CD14-positive monocyte (primary cell): ENCODE data around the gene AMMECR1L. TPM values are rescaled to one million over a fixed set of nuclear protein-coding genes. Genes with fewer than 3 reads are reported as not detected.

ENCODE experiments used
- DNase-seq, 3 donors: peaks; one replicate each; pipeline ENCODE4 v3.0.0-alpha.2; 2011 to 2022
- H2AFZ ChIP-seq: 2 replicates; pipeline ENCODE4 v1.6.0; 2012; ENCODE audit warnings: mild to moderate bottlenecking, low read depth, low read length, inconsistent platforms; ENCODE audit not compliant: insufficient read depth, poor library complexity, severe bottlenecking
- H3K27ac ChIP-seq, 2 donors: 1 replicate in 1 of 2; 2 replicates in 1 of 2; pipeline ENCODE4 v1.5.1; 2012 to 2013; ENCODE audit warnings: low read length in 2 of 2, control low read depth in 1 of 2, inconsistent platforms in 1 of 2, low read depth in 1 of 2, mild to moderate bottlenecking in 1 of 2
- H3K27me3 ChIP-seq, 2 donors: one replicate each; pipeline versions ENCODE4 v1.6.0 to v1.6.1; 2011 to 2013; ENCODE audit warnings: low read length in 2 of 2; ENCODE audit not compliant: control insufficient read depth in 2 of 2, insufficient read depth in 2 of 2
- H3K36me3 ChIP-seq, 2 donors: replicated peaks in 1 of 2; 1 replicate in 1 of 2; 2 replicates in 1 of 2; pipeline versions ENCODE4 v1.5.1 to v1.6.1; 2012 to 2013; ENCODE audit warnings: low read length in 2 of 2, control low read depth in 1 of 2, inconsistent platforms in 1 of 2, mild to moderate bottlenecking in 1 of 2; ENCODE audit not compliant: insufficient read depth in 2 of 2, control insufficient read depth in 1 of 2
- H3K4me1 ChIP-seq, 2 donors: 1 replicate in 1 of 2; 2 replicates in 1 of 2; pipeline versions ENCODE4 v1.5.1 to v1.6.1; 2012 to 2013; ENCODE audit warnings: low read length in 2 of 2, control low read depth in 1 of 2, inconsistent platforms in 1 of 2, mild to moderate bottlenecking in 1 of 2, moderate library complexity in 1 of 2; ENCODE audit not compliant: insufficient read depth in 2 of 2, control insufficient read depth in 1 of 2
- H3K4me2 ChIP-seq: replicated peaks from 2 replicates; pipeline ENCODE3; 2012; ENCODE audit warnings: low read length, moderate library complexity, mild to moderate bottlenecking; ENCODE audit not compliant: poor library complexity, severe bottlenecking; ENCODE audit errors: extremely low read depth
- H3K4me3 ChIP-seq, 3 experiments: fragments of 200-600 bp in 1 of 3; sonication (generic) in 1 of 3; replicated peaks in 1 of 3; 1 replicate in 2 of 3; 2 replicates in 1 of 3; pipeline ENCODE4 v1.5.1; 2011 to 2013; ENCODE audit warnings: low read length in 3 of 3, mild to moderate bottlenecking in 3 of 3, control low read depth in 2 of 3, low read depth in 2 of 3, inconsistent platforms in 1 of 3, moderate library complexity in 1 of 3
- H3K79me2 ChIP-seq: 2 replicates; pipeline ENCODE4 v1.6.0; 2012; ENCODE audit warnings: mild to moderate bottlenecking, control low read depth, inconsistent platforms, low read length, moderate library complexity; ENCODE audit not compliant: insufficient read depth
- H3K9ac ChIP-seq: 2 replicates; pipeline ENCODE4 v1.6.0; 2017; ENCODE audit warnings: low read length, mild to moderate bottlenecking; ENCODE audit not compliant: insufficient read depth, poor library complexity, severe bottlenecking
- H3K9me3 ChIP-seq, 2 donors: replicated peaks in 1 of 2; 1 replicate in 1 of 2; 2 replicates in 1 of 2; pipeline versions ENCODE4 v1.5.1 to v1.6.1; 2012 to 2013; ENCODE audit warnings: low read length in 2 of 2, control low read depth in 1 of 2; ENCODE audit not compliant: control insufficient read depth in 1 of 2, insufficient read depth in 1 of 2
- H4K20me1 ChIP-seq: 2 replicates; pipeline ENCODE4 v1.6.0; 2012; ENCODE audit warnings: mild to moderate bottlenecking, low read length, control low read depth, moderate library complexity; ENCODE audit not compliant: insufficient read depth
- H3K27ac Mint-ChIP-seq, 7 donors: one replicate each; pipeline ENCODE4 v1.8.0; 2020; ENCODE audit warnings: mild to moderate bottlenecking in 7 of 7, mixed read lengths in 7 of 7, moderate library complexity in 6 of 7, inconsistent platforms in 2 of 7
- H3K27me3 Mint-ChIP-seq, 3 donors: one replicate each; pipeline ENCODE4 v1.8.0; 2021 to 2022; ENCODE audit warnings: low read depth in 3 of 3, mild to moderate bottlenecking in 3 of 3, mixed read lengths in 3 of 3, moderate library complexity in 3 of 3, inconsistent platforms in 1 of 3
- H3K36me3 Mint-ChIP-seq, 2 donors: one replicate each; pipeline ENCODE4 v1.8.0; 2020; ENCODE audit warnings: mixed read lengths in 2 of 2, inconsistent platforms in 1 of 2, mild to moderate bottlenecking in 1 of 2
- H3K4me1 Mint-ChIP-seq: one replicate; pipeline ENCODE4 v1.8.0; 2020; ENCODE audit warnings: mild to moderate bottlenecking, mixed read lengths
- H3K4me3 Mint-ChIP-seq, 2 donors: one replicate each; pipeline ENCODE4 v1.8.0; 2020; ENCODE audit warnings: mild to moderate bottlenecking in 2 of 2, mixed read lengths in 2 of 2, moderate library complexity in 1 of 2
- H3K9me3 Mint-ChIP-seq, 7 donors: one replicate each; pipeline ENCODE4 v1.8.0; 2020 to 2022; ENCODE audit warnings: mixed read lengths in 7 of 7, mild to moderate bottlenecking in 6 of 7, moderate library complexity in 6 of 7, inconsistent platforms in 2 of 7
- CTCF ChIP-seq: fragments of 200-600 bp; IDR thresholded peaks from one replicate; pipeline ENCODE4 v1.8.0; 2022; ENCODE audit warnings: antibody characterized with exemption, mild to moderate bottlenecking
- WGBS: methylation state at CpG from one replicate; pipeline ENCODE4 v1.1.5; 2013; ENCODE audit warnings: missing lambda C conversion rate; ENCODE audit not compliant: insufficient coverage; 5-methylcytosine and 5-hydroxymethylcytosine counted together
- intact Hi-C, 2 donors: fragments of 100-400 bp; cut with micrococcal nuclease; formaldehyde crosslinking; loops; one replicate each; pipeline versions ENCODE4 v1.15.0 to v1.15.1; 2023
- polyA plus RNA-seq, 3 donors: library from polyadenylated mRNA; depleted of rRNA in 1 of 3; unstranded in 2 of 3; stranded (reverse) in 1 of 3; fragments of 300-500 nt in 2 of 3; fragments of >200 nt in 1 of 3; fragmentation: Illumina TruSeq in 2 of 3; gene quantifications; 1 replicate in 2 of 3; 2 replicates in 1 of 3; pipeline ENCODE4 v1.2.3, GENCODE V29; 2012 to 2021

The AMMECR1L gene
- polyA plus RNA-seq, 3 donors: 2.5 to 9.8 (median 3.1) TPM

GRCh38 chr2:127897531-127898211 lies 11.9 kb upstream of the AMMECR1L start:
- Histone ChIP-seq H3K9me3 (no peaks in the 10 kb centered on the region), H3K27me3 (no peaks in the 10 kb centered on the region), H3K79me2 (no peaks in the 10 kb centered on the region), H3K4me2 (peak overlapping the region; percentile 35), H2AFZ (peak overlapping the region; percentile 41), H3K4me3 (peak overlapping the region in 1 of 3 experiments; percentile 11), H3K9ac (no peak overlapping the region), H3K4me1 (peaks cover 25 to 34% of the 10 kb centered on the region in 2 donors), H4K20me1 (no peaks in the 10 kb centered on the region), H3K27ac (peak overlapping the region in 1 of 2 donors; percentile 30), H3K36me3 (no peaks in the 10 kb centered on the region)
- Mint-ChIP-seq H3K27me3 (peaks cover 0 to 3% (median 0%) of the 10 kb centered on the region in 3 donors), H3K4me1 (peaks cover 37% of the 10 kb centered on the region), H3K4me3 (no peak overlapping the region), H3K27ac (peak overlapping the region; percentile 30 to 85 (median 77)), H3K36me3 (no peaks in the 10 kb centered on the region), H3K9me3 (no peaks in the 10 kb centered on the region)
- WGBS: no CpG with 5 or more reads among the region's 1 CpG
- no peak for DNase-seq
- no peak for TF ChIP-seq CTCF
- intact Hi-C loops: loop anchor here in 1 of 2 donors (10.0 kb wide), 1 partner anchor 197 kb away; the partner anchor contains the start of gene UGGT1

- Histone ChIP-seq H3K27me3 (no peaks in the 10 kb centered on the region), H4K20me1 (no peaks in the 10 kb centered on the region), H3K79me2 (no peaks in the 10 kb centered on the region), H3K9me3 (no peaks in the 10 kb centered on the region), H3K27ac (no peak overlapping the region), H2AFZ (no peak overlapping the region), H3K9ac (no peak overlapping the region), H3K4me2 (no peak overlapping the region), H3K4me3 (no peak overlapping the region), H3K4me1 (peaks cover 17 to 18% of the 10 kb centered on the region in 2 donors), H3K36me3 (no peaks in the 10 kb centered on the region)
- H3K4me3 Mint-ChIP-seq: no peak overlapping the region
- TF ChIP-seq CTCF: no peak
- peaks cover 2 to 4% of the 10 kb centered on the region in 2 donors for H3K36me3 Mint-ChIP-seq
- 83% methylated on average over 1 of the region's 5 CpGs for WGBS
- no peak overlapping the region for H3K27ac Mint-ChIP-seq
- intact Hi-C loops: loop anchor here in 1 of 2 donors (10.0 kb wide), 1 partner anchor 201 kb away; the partner anchor contains the start of gene UGGT1
- H3K9me3 Mint-ChIP-seq: no peaks in the 10 kb centered on the region
- peaks cover 0 to 3% (median 0%) of the 10 kb centered on the region in 3 donors for H3K27me3 Mint-ChIP-seq
- H3K4me1 Mint-ChIP-seq: peaks cover 20% of the 10 kb centered on the region
- DNase-seq: no peak
Measured at GRCh38 chr2:127893494-127893893, 7.7 kb upstream of the AMMECR1L start.
